ENCODE measurements around the gene EXD2.
A peak's percentile ranks its signal among the peaks of the same experiment; 100 is the strongest.

The EXD2 gene, protein sequence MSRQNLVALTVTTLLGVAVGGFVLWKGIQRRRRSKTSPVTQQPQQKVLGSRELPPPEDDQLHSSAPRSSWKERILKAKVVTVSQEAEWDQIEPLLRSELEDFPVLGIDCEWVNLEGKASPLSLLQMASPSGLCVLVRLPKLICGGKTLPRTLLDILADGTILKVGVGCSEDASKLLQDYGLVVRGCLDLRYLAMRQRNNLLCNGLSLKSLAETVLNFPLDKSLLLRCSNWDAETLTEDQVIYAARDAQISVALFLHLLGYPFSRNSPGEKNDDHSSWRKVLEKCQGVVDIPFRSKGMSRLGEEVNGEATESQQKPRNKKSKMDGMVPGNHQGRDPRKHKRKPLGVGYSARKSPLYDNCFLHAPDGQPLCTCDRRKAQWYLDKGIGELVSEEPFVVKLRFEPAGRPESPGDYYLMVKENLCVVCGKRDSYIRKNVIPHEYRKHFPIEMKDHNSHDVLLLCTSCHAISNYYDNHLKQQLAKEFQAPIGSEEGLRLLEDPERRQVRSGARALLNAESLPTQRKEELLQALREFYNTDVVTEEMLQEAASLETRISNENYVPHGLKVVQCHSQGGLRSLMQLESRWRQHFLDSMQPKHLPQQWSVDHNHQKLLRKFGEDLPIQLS

DNA sequence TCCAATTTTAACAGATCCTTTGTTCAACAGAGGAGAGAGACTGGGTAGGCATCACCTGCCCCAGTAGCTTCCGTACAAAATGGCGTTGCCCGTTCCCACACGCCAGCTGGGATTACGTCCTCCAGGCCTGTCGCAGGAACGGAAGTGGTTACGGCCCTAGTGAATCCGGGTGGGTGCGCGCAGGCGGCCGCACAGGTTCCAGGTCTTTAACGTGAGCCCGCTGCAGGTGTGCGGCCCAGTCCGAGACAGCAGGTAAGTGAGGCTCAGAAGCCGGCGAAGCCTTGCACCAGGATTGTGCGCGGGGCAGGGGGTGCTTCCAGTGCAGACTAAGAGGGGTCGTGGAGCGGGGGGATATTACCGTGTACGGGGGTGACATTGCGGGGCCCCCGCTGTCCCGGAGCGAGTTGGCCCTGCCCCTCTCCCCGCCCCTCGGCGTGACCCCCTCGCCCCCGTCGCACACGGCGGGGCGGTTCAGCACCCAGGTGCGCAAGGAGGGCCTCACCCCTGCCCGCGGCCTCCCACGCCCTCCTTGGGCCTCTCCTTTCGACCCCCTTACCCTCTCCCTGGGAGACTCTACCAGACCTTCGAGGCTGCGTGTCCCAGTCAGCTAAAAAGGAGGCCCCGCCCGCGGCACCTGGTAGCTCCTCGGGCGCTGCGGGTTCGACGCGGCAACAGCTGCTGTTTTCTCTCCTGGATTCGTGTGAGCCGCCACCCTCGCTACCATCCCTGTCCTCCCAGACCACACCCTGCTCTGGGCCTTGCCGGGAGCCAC lies at the start of gene EXD2:
EXD2 (plus strand) TSS at position 159 of the 772 bp plus-strand sequence. CDS start 17,973 bp downstream, outside the sequence.
- H3K4me3 ChIP-seq = peak within 1 kb of the TSS; percentile 68
- no peak for DNase-seq (ENCODE audit: low read depth, low spot score)
- no peak for TF ChIP-seq FOXP2 (optimal IDR thresholded peaks at IDR 0.05; ENCODE audit: control extremely low read depth, extremely low read length, insufficient read depth)
- no peak for TF ChIP-seq EZH2 (IDR thresholded peaks at IDR 0.05)
- TF ChIP-seq POLR2AphosphoS5 (IDR thresholded peaks at IDR 0.05; ENCODE audit: borderline replicate concordance, low read depth, low read length) = peak; percentile 56; the same call in 1 of the 2 replicates
- H3K27ac ChIP-seq = no peak within 1 kb of the TSS
- H3K9me3 ChIP-seq (ENCODE audit: low read depth, low read length) = no peaks in the 10 kb centered on the region
- peak within 1 kb of the TSS; percentile 50 for H3K9ac ChIP-seq (ENCODE audit: insufficient read length)
- no peaks in the 10 kb centered on the region for H3K36me3 ChIP-seq (ENCODE audit: insufficient read depth, low read length)

DNA sequence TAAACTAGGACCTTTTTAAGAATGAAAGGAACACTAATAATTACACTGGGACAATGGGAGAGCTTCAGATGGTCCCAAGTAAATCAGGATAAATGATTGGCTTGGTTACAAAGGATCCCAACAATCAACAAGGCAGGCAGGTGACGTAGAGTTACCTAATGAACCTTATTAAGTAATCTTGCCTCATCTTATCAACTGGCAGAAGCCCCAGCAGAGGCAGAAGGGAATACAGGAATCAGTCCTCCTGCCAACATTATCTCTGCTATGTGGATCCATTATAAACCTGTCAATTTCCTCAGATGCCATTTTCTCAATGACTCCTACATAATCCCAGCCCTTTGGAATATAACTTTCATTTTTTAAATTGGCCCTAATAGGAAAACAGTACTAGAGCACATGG lies 49.7 kb upstream of the EXD2 start:
- 0 out of 2 replicates have a peak, but pooled peaks cover 4% of the 10 kb centered on the region for H3K36me3 ChIP-seq (ENCODE audit: insufficient read depth, low read length)
- no peak overlapping the region for H3K27ac ChIP-seq
- no peak for TF ChIP-seq POLR2AphosphoS5 (IDR thresholded peaks at IDR 0.05; ENCODE audit: borderline replicate concordance, low read depth, low read length)
- no peak for TF ChIP-seq FOXP2 (optimal IDR thresholded peaks at IDR 0.05; ENCODE audit: control extremely low read depth, extremely low read length, insufficient read depth)
- no peak for TF ChIP-seq EZH2 (IDR thresholded peaks at IDR 0.05)
- no peak for DNase-seq (ENCODE audit: low read depth, low spot score)
- no peak overlapping the region for H3K9ac ChIP-seq (ENCODE audit: insufficient read length)
- no peak overlapping the region for H3K4me3 ChIP-seq
- no peaks in the 10 kb centered on the region for H3K9me3 ChIP-seq (ENCODE audit: low read depth, low read length)

DNA sequence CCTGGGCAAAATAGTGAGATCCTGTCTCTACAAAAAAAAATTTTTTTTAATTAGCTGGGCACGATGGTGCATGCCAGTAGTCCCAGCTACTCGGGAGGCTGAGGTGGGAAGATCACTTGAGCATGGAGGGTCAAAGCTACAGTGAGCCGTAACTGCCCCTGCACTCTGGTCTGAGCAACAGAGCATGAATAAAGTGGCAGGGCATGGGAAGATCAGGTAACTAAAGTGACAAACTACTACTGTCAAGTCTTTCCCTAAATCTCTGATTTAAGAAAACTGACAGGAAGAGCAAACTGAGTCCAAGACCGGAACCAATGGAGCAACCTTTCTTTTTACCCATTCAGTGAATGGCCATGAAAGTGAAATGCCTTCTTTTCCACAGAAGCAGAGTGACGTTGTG lies 49.2 kb upstream of the EXD2 start:
- Histone ChIP-seq H3K9me3 (ENCODE audit: low read depth, low read length) (no peaks in the 10 kb centered on the region), H3K9ac (ENCODE audit: insufficient read length) (no peak overlapping the region), H3K36me3 (ENCODE audit: insufficient read depth, low read length) (peaks cover 5% of the 10 kb centered on the region; the same call in 1 of the 2 replicates), H3K27ac (no peak overlapping the region), H3K4me3 (no peak overlapping the region)
- no peak for DNase-seq (ENCODE audit: low read depth, low spot score)
- TF ChIP-seq FOXP2 (optimal IDR thresholded peaks at IDR 0.05; ENCODE audit: control extremely low read depth, extremely low read length, insufficient read depth) (no peak), POLR2AphosphoS5 (IDR thresholded peaks at IDR 0.05; ENCODE audit: borderline replicate concordance, low read depth, low read length) (no peak), EZH2 (IDR thresholded peaks at IDR 0.05) (no peak)

DNA sequence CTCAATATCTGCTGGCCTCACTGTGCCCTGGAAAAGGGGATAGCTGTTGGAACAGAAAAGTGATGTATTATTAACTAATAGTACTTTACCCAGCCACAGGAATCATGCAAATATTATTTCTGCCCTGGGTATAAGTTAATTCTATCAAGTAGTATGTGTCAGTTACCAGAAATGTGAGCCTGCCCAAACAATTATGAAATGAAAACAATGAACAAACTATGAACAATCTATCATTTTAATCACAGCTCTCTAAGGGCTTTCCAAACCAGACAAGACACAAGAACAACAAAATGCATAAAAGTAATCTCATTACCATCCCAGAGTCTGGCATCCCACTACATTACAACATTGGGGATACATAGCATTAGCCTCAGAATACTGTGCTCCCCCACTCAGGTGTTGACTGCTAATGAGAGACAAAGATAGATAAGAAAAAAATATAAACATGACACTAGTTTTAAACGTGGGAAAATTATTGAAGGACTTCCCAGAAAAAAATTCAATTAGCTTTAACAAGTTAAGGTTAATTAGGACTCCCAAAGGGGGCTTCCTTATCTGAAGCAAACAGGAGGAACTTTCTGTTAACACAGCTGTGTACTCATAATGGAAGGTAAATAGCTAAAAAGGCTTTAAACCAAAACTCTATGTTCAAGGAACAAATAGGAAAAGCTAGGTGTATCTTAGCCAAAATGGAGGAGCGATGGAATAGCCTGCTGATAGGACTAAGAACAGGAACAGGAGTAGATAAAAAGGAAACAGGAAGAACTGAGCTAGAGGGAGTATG lies 41.6 kb upstream of the EXD2 start:
- Histone ChIP-seq H3K36me3 (ENCODE audit: insufficient read depth, low read length) (peaks cover 14% of the 10 kb centered on the region), H3K9me3 (ENCODE audit: low read depth, low read length) (no peaks in the 10 kb centered on the region), H3K9ac (ENCODE audit: insufficient read length) (no peak overlapping the region), H3K4me3 (no peak overlapping the region), H3K27ac (no peak overlapping the region)
- DNase-seq (ENCODE audit: low read depth, low spot score) = no peak
- TF ChIP-seq EZH2 (IDR thresholded peaks at IDR 0.05) = no peak
- TF ChIP-seq FOXP2 (optimal IDR thresholded peaks at IDR 0.05; ENCODE audit: control extremely low read depth, extremely low read length, insufficient read depth) = no peak
- no peak for TF ChIP-seq POLR2AphosphoS5 (IDR thresholded peaks at IDR 0.05; ENCODE audit: borderline replicate concordance, low read depth, low read length)

DNA sequence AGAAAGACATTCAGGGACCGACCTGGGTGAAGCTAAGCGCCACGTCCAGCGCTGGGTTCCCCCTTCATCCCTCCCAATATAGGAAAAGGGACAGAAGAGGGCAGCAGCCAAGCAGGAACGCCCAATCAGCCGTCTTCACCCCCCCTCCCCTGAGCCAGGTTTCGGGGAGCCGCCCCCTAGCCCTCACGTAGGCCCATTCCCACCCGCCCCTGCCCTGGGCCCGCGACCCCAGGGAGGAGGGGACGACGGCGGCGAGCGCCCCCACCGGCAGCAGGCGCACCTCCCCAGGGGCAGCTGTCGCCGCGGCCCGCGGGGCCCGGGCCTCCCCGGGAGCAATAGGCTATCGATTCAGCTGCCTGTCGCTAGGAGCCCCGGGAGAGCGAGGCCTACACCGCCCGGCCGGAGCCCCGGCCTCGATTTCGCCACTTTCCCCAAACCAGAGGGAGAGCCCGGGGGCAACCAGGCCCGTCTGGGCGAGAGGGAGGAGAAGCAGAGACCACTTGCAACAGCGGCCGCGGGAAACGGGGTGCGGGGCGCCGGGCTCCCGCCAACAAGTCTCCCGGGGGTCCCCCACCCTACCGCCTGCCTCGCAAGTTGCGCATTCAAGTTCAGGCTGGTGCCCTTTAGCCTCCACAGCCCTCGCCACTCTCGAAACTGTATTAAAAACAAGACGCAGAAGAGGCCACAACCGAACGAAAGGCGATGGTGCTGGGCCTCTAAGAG lies 39.7 kb upstream of the EXD2 start:
- DNase-seq (ENCODE audit: low read depth, low spot score) = no peak
- peak; percentile 45; the same call in 1 of the 2 replicates for TF ChIP-seq POLR2AphosphoS5 (IDR thresholded peaks at IDR 0.05; ENCODE audit: borderline replicate concordance, low read depth, low read length)
- TF ChIP-seq EZH2 (IDR thresholded peaks at IDR 0.05) = no peak
- H3K4me3 ChIP-seq = peak overlapping the region; percentile 91
- H3K9me3 ChIP-seq (ENCODE audit: low read depth, low read length) = no peaks in the 10 kb centered on the region
- H3K27ac ChIP-seq = no peak overlapping the region
- H3K36me3 ChIP-seq (ENCODE audit: insufficient read depth, low read length) = peaks cover 9% of the 10 kb centered on the region
- H3K9ac ChIP-seq (ENCODE audit: insufficient read length) = peak overlapping the region; percentile 90

DNA sequence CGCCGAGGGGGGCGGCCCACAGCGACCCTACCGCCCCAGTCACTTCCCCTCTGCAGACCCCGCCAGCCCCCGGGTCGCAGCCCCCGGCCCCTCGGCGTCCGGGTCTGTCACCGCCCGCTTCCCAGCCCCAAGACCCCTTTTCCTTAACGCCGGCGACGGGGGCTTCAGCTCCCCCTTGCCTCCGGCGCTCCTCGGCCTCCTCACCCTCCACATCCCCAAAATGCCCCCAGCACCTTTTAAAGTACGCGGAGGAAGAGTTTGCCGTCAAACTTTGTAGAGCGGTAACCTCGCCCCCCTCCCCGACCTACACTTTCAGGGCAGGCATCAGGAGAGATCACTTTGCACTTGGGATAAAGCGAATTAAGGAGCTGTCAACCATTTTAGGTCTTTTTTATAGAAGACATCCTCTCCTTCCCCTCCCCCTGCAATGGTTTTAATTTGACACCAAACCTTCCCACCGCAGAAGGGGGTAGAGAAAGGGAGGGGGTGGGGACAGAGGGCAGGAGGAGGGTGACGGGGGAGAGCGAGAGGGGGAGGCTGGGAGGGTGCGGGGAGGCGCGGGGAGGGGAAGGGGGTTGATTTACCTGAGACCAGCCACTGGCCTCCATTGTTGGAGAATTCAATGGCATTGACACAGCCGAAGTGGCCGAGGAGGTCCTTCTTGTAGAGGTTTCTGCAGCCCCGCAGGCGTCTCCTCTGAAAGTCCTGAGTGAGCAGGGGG lies 39.0 kb upstream of the EXD2 start:
- Histone ChIP-seq H3K9ac (ENCODE audit: insufficient read length) (peak overlapping the region; percentile 90), H3K36me3 (ENCODE audit: insufficient read depth, low read length) (peaks cover 6% of the 10 kb centered on the region), H3K9me3 (ENCODE audit: low read depth, low read length) (no peaks in the 10 kb centered on the region), H3K4me3 (peak overlapping the region; percentile 91), H3K27ac (no peak overlapping the region)
- no peak for TF ChIP-seq EZH2 (IDR thresholded peaks at IDR 0.05)
- no peak for TF ChIP-seq POLR2AphosphoS5 (IDR thresholded peaks at IDR 0.05; ENCODE audit: borderline replicate concordance, low read depth, low read length)
- no peak for TF ChIP-seq FOXP2 (optimal IDR thresholded peaks at IDR 0.05; ENCODE audit: control extremely low read depth, extremely low read length, insufficient read depth)
- DNase-seq (ENCODE audit: low read depth, low spot score) = no peak

DNA sequence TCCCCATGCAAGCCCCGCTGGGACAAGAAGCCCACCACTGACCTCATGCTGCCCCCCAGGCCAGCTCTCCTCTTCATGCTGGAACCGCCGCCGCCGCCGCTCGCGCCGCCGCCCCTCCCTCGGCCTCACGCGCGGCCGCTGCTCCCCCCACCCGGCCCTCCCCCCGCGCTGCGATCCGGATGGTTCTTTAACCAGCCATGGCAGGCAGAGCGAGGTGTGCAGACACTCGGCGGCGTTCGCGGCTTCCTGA lies 38.5 kb upstream of the EXD2 start, which contains the start of gene DCAF5:
DCAF5 (minus strand) TSS at position 218 of the 250 bp plus-strand sequence; CDS start at position 77, 141 bp downstream.
- H3K9me3 ChIP-seq (ENCODE audit: low read depth, low read length) = no peaks in the 10 kb centered on the region
- TF ChIP-seq EZH2 (IDR thresholded peaks at IDR 0.05) = no peak
- no peak; the same call in 1 of the 2 replicates for TF ChIP-seq POLR2AphosphoS5 (IDR thresholded peaks at IDR 0.05; ENCODE audit: borderline replicate concordance, low read depth, low read length)
- DNase-seq (ENCODE audit: low read depth, low spot score) = no peak
- peak within 1 kb of the TSS; percentile 90 for H3K9ac ChIP-seq (ENCODE audit: insufficient read length)
- H3K27ac ChIP-seq = no peak within 1 kb of the TSS
- peak within 1 kb of the TSS; percentile 91 for H3K4me3 ChIP-seq
- H3K36me3 ChIP-seq (ENCODE audit: insufficient read depth, low read length) = peaks cover 5% of the 10 kb centered on the region; the same call in 1 of the 2 replicates

Measured in SK-N-MC (cell line).